LNCaP clone FGC (cell line): ENCODE results near the gene PML.
"Not testable (repeated sequence)": the region's sequence is repeated elsewhere in the genome, so short reads cannot be mapped to it uniquely, and the experiment has no call there.

Experiments
- DNase-seq: peaks from one replicate; pipeline ENCODE4 v3.0.0-alpha.2; 2011; ENCODE audit warnings: low read depth
- H3K4me3 ChIP-seq: 2 replicates; pipeline ENCODE4 v1.5.1; 2011; ENCODE audit warnings: mild to moderate bottlenecking, low read depth, low read length, control low read depth
- CTCF ChIP-seq: IDR thresholded peaks from 2 replicates; pipeline ENCODE4 v1.5.1; 2012; ENCODE audit warnings: mild to moderate bottlenecking; ENCODE audit not compliant: control insufficient read depth, insufficient read depth; ENCODE audit errors: extremely low read depth

PML gene

GRCh38 chr15:73965758-73966113, 28.8 kb upstream of the PML start:
- H3K4me3 ChIP-seq: no peak overlapping the region
- no peak for TF ChIP-seq CTCF
- DNase-seq: no peak

GRCh38 chr15:73968461-73968860, 26.1 kb upstream of the PML start:
- no peak for TF ChIP-seq CTCF
- no peak for DNase-seq
- no peak overlapping the region for H3K4me3 ChIP-seq

GRCh38 chr15:73969151-73969759, 25.3 kb upstream of the PML start:
- no peak overlapping the region for H3K4me3 ChIP-seq
- TF ChIP-seq CTCF: no peak
- DNase-seq: no peak

GRCh38 chr15:73972984-73973682, 21.4 kb upstream of the PML start:
- H3K4me3 ChIP-seq: no peak overlapping the region
- DNase-seq: peak; percentile 40
- TF ChIP-seq CTCF: peak; percentile 96

GRCh38 chr15:73973683-73974200, 20.8 kb upstream of the PML start:
- not testable (repeated sequence) for H3K4me3 ChIP-seq, DNase-seq

GRCh38 chr15:73975440-73976125, 18.9 kb upstream of the PML start:
- DNase-seq, H3K4me3 ChIP-seq: not testable (repeated sequence)

GRCh38 chr15:73978896-73979295, 15.6 kb upstream of the PML start:
- TF ChIP-seq CTCF: no peak
- DNase-seq: no peak
- H3K4me3 ChIP-seq: no peak overlapping the region
